RKO (cell line): ENCODE data around the gene SEMA5A.

Experiments
- DNase-seq: peaks from one replicate; pipeline ENCODE4 v3.0.0-alpha.2; 2016; ENCODE audit warnings: low spot score

SEMA5A gene

GRCh38 chr5:9512457-9512856, 33.4 kb downstream of the SEMA5A start:
- DNase-seq = no peak

GRCh38 chr5:9507974-9508373, 37.9 kb downstream of the SEMA5A start:
- DNase-seq = no peak

- DNase-seq = no peak
These were observed 40.6 kb downstream of the SEMA5A start for GRCh38 chr5:9505225-9505624.

- DNase-seq = no peak
These were observed 43.0 kb downstream of the SEMA5A start for GRCh38 chr5:9502864-9503263.

- no peak for DNase-seq
These were observed 43.6 kb downstream of the SEMA5A start for GRCh38 chr5:9502050-9502834.

GRCh38 chr5:9500625-9501024, 45.2 kb downstream of the SEMA5A start:
- DNase-seq = no peak

GRCh38 chr5:9500193-9500592, 45.7 kb downstream of the SEMA5A start:
- DNase-seq = no peak

- DNase-seq = no peak
These were observed 46.4 kb downstream of the SEMA5A start for GRCh38 chr5:9499498-9499876.

GRCh38 chr5:9498541-9499497, 47.1 kb downstream of the SEMA5A start:
- peak; percentile 7 for DNase-seq

GRCh38 chr5:9497347-9497746, 48.5 kb downstream of the SEMA5A start:
- no peak for DNase-seq

- no peak for DNase-seq
These were observed 49.1 kb downstream of the SEMA5A start for GRCh38 chr5:9496801-9497200.

- no peak for DNase-seq
These were observed 50.8 kb downstream of the SEMA5A start for GRCh38 chr5:9495121-9495520.

- DNase-seq = no peak
These were observed 51.6 kb downstream of the SEMA5A start for GRCh38 chr5:9494301-9494700.

- DNase-seq = no peak
These were observed 55.3 kb downstream of the SEMA5A start for GRCh38 chr5:9490494-9491097.

GRCh38 chr5:9483779-9484178, 62.1 kb downstream of the SEMA5A start:
- no peak for DNase-seq

- no peak for DNase-seq
These were observed 62.6 kb downstream of the SEMA5A start for GRCh38 chr5:9483243-9483642.

GRCh38 chr5:9482381-9482780, 63.5 kb downstream of the SEMA5A start:
- no peak for DNase-seq

- no peak for DNase-seq
These were observed 65.4 kb downstream of the SEMA5A start for GRCh38 chr5:9480499-9480898.

GRCh38 chr5:9479990-9480389, 65.9 kb downstream of the SEMA5A start:
- DNase-seq = no peak

- DNase-seq = no peak
These were observed 66.5 kb downstream of the SEMA5A start for GRCh38 chr5:9479361-9479760.

- DNase-seq = no peak
These were observed 68.3 kb downstream of the SEMA5A start for GRCh38 chr5:9477537-9477936.

GRCh38 chr5:9474219-9475002, 71.5 kb downstream of the SEMA5A start:
- DNase-seq = no peak
